ENCODE data around the gene HOXB3.
"Not testable (repeated sequence)": the region's sequence is repeated elsewhere in the genome, so short reads cannot be mapped to it uniquely, and the experiment has no call there.

The HOXB3 gene

GRCh38 chr17:48545022-48545375 is 45.0 kb downstream of the HOXB3 start, which contains the start of gene HOXB2:
Gene HOXB2 (minus strand): TSS chr17:48545109. CDS start chr17:48544911, 198 bp downstream.
- Mint-ChIP-seq H3K36me3 (peaks cover 2 to 9% of the 10 kb centered on the region in 2 donors), H3K27me3 (peaks cover 55 to 68% of the 10 kb centered on the region in 2 donors), H3K4me3 (peak within 1 kb of the TSS; percentile 87 to 88), H3K9me3 (no peaks in the 10 kb centered on the region), H3K4me1 (peaks cover 24 to 46% of the 10 kb centered on the region in 2 donors), H3K27ac (peak within 1 kb of the TSS; percentile 27)
- DNase-seq (no peak), ATAC-seq (replicated peaks) (no peak)

GRCh38 chr17:48544349-48545021 is 45.6 kb downstream of the HOXB3 start:
- ATAC-seq (replicated peaks) (no peak), DNase-seq (no peak)
- peak overlapping the region; percentile 87 to 88 for H3K4me3 Mint-ChIP-seq
- peak overlapping the region; percentile 27 for H3K27ac Mint-ChIP-seq
- peaks cover 2 to 7% of the 10 kb centered on the region in 2 donors for H3K36me3 Mint-ChIP-seq
- H3K27me3 Mint-ChIP-seq = peaks cover 57 to 68% of the 10 kb centered on the region in 2 donors
- peaks cover 24 to 46% of the 10 kb centered on the region in 2 donors for H3K4me1 Mint-ChIP-seq
- H3K9me3 Mint-ChIP-seq = no peaks in the 10 kb centered on the region

GRCh38 chr17:48543854-48544348 is 46.1 kb downstream of the HOXB3 start:
- H3K4me1 Mint-ChIP-seq = peaks cover 24 to 46% of the 10 kb centered on the region in 2 donors
- H3K27me3 Mint-ChIP-seq = peaks cover 60 to 68% of the 10 kb centered on the region in 2 donors
- ATAC-seq (replicated peaks) (peak; percentile 39 to 43), DNase-seq (no peak)
- no peaks in the 10 kb centered on the region for H3K9me3 Mint-ChIP-seq
- H3K36me3 Mint-ChIP-seq = peaks cover 2 to 7% of the 10 kb centered on the region in 2 donors
- H3K4me3 Mint-ChIP-seq = peak overlapping the region; percentile 87 to 88
- peak overlapping the region; percentile 93 for H3K27ac Mint-ChIP-seq

- ATAC-seq (replicated peaks) = peak; percentile 68
- H3K4me1 Mint-ChIP-seq = peaks cover 24 to 46% of the 10 kb centered on the region in 2 donors
- H3K27ac Mint-ChIP-seq = peak overlapping the region; percentile 93
- DNase-seq = peak; percentile 50
- peaks cover 2 to 7% of the 10 kb centered on the region in 2 donors for H3K36me3 Mint-ChIP-seq
- peak overlapping the region; percentile 87 to 88 for H3K4me3 Mint-ChIP-seq
- H3K27me3 Mint-ChIP-seq = peaks cover 60 to 64% of the 10 kb centered on the region in 2 donors
- no peaks in the 10 kb centered on the region for H3K9me3 Mint-ChIP-seq
Measured at GRCh38 chr17:48543107-48543853, 46.8 kb downstream of the HOXB3 start.

- Mint-ChIP-seq H3K27me3 (peaks cover 58 to 64% of the 10 kb centered on the region in 2 donors), H3K9me3 (no peaks in the 10 kb centered on the region), H3K36me3 (peaks cover 2 to 7% of the 10 kb centered on the region in 2 donors), H3K4me1 (peaks cover 22 to 46% of the 10 kb centered on the region in 2 donors), H3K4me3 (peak overlapping the region; percentile 85 to 87), H3K27ac (peak overlapping the region; percentile 44)
- DNase-seq (no peak), ATAC-seq (replicated peaks) (no peak)
Measured at GRCh38 chr17:48542698-48543106, 47.3 kb downstream of the HOXB3 start.

GRCh38 chr17:48542114-48542656 is 47.9 kb downstream of the HOXB3 start:
- H3K27ac Mint-ChIP-seq = peak overlapping the region; percentile 99
- peaks cover 21 to 46% of the 10 kb centered on the region in 2 donors for H3K4me1 Mint-ChIP-seq
- no peak for DNase-seq
- no peaks in the 10 kb centered on the region for H3K9me3 Mint-ChIP-seq
- H3K4me3 Mint-ChIP-seq = peak overlapping the region; percentile 85 to 92
- peaks cover 2 to 7% of the 10 kb centered on the region in 2 donors for H3K36me3 Mint-ChIP-seq
- H3K27me3 Mint-ChIP-seq = peaks cover 61 to 70% of the 10 kb centered on the region in 2 donors
- ATAC-seq (replicated peaks) = peak in 1 of 2 donors; percentile 31

- no peaks in the 10 kb centered on the region for H3K9me3 Mint-ChIP-seq
- peak overlapping the region; percentile 85 to 92 for H3K4me3 Mint-ChIP-seq
- peak overlapping the region; percentile 99 for H3K27ac Mint-ChIP-seq
- H3K4me1 Mint-ChIP-seq = peaks cover 21 to 44% of the 10 kb centered on the region in 2 donors
- ATAC-seq (replicated peaks) (peak in 1 of 2 donors; percentile 23), DNase-seq (no peak)
- peaks cover 2 to 7% of the 10 kb centered on the region in 2 donors for H3K36me3 Mint-ChIP-seq
- peaks cover 63 to 73% of the 10 kb centered on the region in 2 donors for H3K27me3 Mint-ChIP-seq
Measured at GRCh38 chr17:48541577-48542113, 48.4 kb downstream of the HOXB3 start.

GRCh38 chr17:48541036-48541576 is 48.9 kb downstream of the HOXB3 start:
- Mint-ChIP-seq H3K36me3 (peaks cover 2 to 7% of the 10 kb centered on the region in 2 donors), H3K9me3 (no peaks in the 10 kb centered on the region), H3K27me3 (peaks cover 63 to 71% of the 10 kb centered on the region in 2 donors), H3K4me3 (peak overlapping the region; percentile 85 to 92), H3K27ac (peak overlapping the region; percentile 99), H3K4me1 (peaks cover 21 to 38% of the 10 kb centered on the region in 2 donors)
- ATAC-seq (replicated peaks) = no peak
- no peak for DNase-seq

- no peaks in the 10 kb centered on the region for H3K9me3 Mint-ChIP-seq
- peaks cover 55 to 62% of the 10 kb centered on the region in 2 donors for H3K27me3 Mint-ChIP-seq
- no peak for DNase-seq
- no peak for ATAC-seq (replicated peaks)
- H3K4me1 Mint-ChIP-seq = peaks cover 21 to 38% of the 10 kb centered on the region in 2 donors
- no peak overlapping the region for H3K4me3 Mint-ChIP-seq
- no peak overlapping the region for H3K27ac Mint-ChIP-seq
- H3K36me3 Mint-ChIP-seq = peaks cover 2 to 7% of the 10 kb centered on the region in 2 donors
Measured at GRCh38 chr17:48540213-48540612, 49.8 kb downstream of the HOXB3 start.

GRCh38 chr17:48539177-48539576 is 50.9 kb downstream of the HOXB3 start:
- peaks cover 2 to 7% of the 10 kb centered on the region in 2 donors for H3K36me3 Mint-ChIP-seq
- no peak for DNase-seq
- no peak overlapping the region for H3K4me3 Mint-ChIP-seq
- peaks cover 48 to 55% of the 10 kb centered on the region in 2 donors for H3K27me3 Mint-ChIP-seq
- no peak for ATAC-seq (replicated peaks)
- H3K27ac Mint-ChIP-seq = no peak overlapping the region
- peaks cover 20 to 32% of the 10 kb centered on the region in 2 donors for H3K4me1 Mint-ChIP-seq
- H3K9me3 Mint-ChIP-seq = no peaks in the 10 kb centered on the region

GRCh38 chr17:48537316-48537715 is 52.7 kb downstream of the HOXB3 start:
- Mint-ChIP-seq H3K27ac (no peak overlapping the region), H3K4me3 (no peak overlapping the region), H3K4me1 (peaks cover 10 to 16% of the 10 kb centered on the region in 2 donors), H3K9me3 (no peaks in the 10 kb centered on the region), H3K36me3 (peaks cover 0 to 6% of the 10 kb centered on the region in 2 donors), H3K27me3 (peaks cover 35 to 41% of the 10 kb centered on the region in 2 donors)
- DNase-seq (no peak), ATAC-seq (replicated peaks) (no peak)

GRCh38 chr17:48535793-48536559 is 54.1 kb downstream of the HOXB3 start:
- not testable (repeated sequence) for ATAC-seq (replicated peaks); H3K36me3 Mint-ChIP-seq; H3K4me3 Mint-ChIP-seq; H3K4me1 Mint-ChIP-seq; DNase-seq; H3K27ac Mint-ChIP-seq; H3K9me3 Mint-ChIP-seq
- H3K27me3 Mint-ChIP-seq = peaks cover 34 to 37% of the 10 kb centered on the region in 2 donors

- H3K27ac Mint-ChIP-seq = no peak overlapping the region
Measured at GRCh38 chr17:48532261-48532660, 57.8 kb downstream of the HOXB3 start.

More at GRCh38 chr17:48532261-48532660, 57.8 kb downstream of the HOXB3 start:
- Mint-ChIP-seq H3K36me3 (no peaks in the 10 kb centered on the region), H3K9me3 (no peaks in the 10 kb centered on the region), H3K4me3 (no peak overlapping the region), H3K4me1 (peaks cover 2 to 4% of the 10 kb centered on the region in 2 donors), H3K27me3 (peaks cover 34 to 55% of the 10 kb centered on the region in 2 donors)
- ATAC-seq (replicated peaks) = no peak
- no peak for DNase-seq
